PC-9 (cell line): Measurements from ENCODE around the gene CNTN6.

Experiments used
- EZH2 ChIP-seq: fragments of 200-600 bp; sonication (generic); IDR thresholded peaks from 2 replicates; pipeline ENCODE4 v1.8.0; 2017; ENCODE audit warnings: antibody characterized with exemption, low read depth
- TF ChIP-seq, protein P1 (sequence below): fragments of 200-600 bp; sonication (generic); conservative IDR thresholded peaks from 2 replicates; pipeline ENCODE4 v1.6.1; 2017; ENCODE audit warnings: mixed run types, antibody characterized with exemption, mild to moderate bottlenecking, moderate library complexity

DNA sequence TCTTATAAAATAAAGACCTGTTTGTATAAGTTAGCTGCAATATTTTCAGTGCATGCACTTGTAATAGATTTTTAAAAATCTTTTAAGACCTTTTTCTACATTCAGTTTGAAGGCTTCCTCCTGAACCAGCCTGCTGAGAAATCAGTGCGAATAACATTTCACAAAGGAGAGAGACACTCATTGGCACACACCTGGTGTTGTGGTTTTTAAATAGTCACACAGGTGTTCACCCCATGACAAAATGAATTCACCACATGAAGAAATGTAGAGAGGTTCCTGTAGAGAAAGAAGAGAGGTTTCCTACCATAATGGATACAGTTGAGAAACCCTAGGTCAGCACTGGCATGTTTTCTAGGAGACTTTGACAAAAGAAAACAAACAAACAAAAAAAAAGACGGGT is 237.3 kb downstream of the CNTN6 start:
- TF ChIP-seq, protein P1, sequence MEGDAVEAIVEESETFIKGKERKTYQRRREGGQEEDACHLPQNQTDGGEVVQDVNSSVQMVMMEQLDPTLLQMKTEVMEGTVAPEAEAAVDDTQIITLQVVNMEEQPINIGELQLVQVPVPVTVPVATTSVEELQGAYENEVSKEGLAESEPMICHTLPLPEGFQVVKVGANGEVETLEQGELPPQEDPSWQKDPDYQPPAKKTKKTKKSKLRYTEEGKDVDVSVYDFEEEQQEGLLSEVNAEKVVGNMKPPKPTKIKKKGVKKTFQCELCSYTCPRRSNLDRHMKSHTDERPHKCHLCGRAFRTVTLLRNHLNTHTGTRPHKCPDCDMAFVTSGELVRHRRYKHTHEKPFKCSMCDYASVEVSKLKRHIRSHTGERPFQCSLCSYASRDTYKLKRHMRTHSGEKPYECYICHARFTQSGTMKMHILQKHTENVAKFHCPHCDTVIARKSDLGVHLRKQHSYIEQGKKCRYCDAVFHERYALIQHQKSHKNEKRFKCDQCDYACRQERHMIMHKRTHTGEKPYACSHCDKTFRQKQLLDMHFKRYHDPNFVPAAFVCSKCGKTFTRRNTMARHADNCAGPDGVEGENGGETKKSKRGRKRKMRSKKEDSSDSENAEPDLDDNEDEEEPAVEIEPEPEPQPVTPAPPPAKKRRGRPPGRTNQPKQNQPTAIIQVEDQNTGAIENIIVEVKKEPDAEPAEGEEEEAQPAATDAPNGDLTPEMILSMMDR = no peak
- TF ChIP-seq EZH2 = no peak
